Endodermal cell (in vitro differentiated cells): ENCODE data around the gene RRAD. TPM values are rescaled to one million over a fixed set of nuclear protein-coding genes. Genes with fewer than 3 reads are reported as not detected.
A peak's percentile ranks its signal among the peaks of the same experiment; 100 is the strongest.

Experiments used
- DNase-seq: peaks from one replicate; pipeline ENCODE4 v3.0.0-alpha.2; 2017
- H3K27ac ChIP-seq: 2 replicates; pipeline ENCODE4 v1.5.1; 2013; ENCODE audit warnings: mild to moderate bottlenecking, low read depth, low read length, moderate library complexity
- H3K27me3 ChIP-seq: 2 replicates; pipeline ENCODE4 v1.6.1; 2013; ENCODE audit warnings: mild to moderate bottlenecking, low read length, moderate library complexity; ENCODE audit not compliant: insufficient read depth, control insufficient read depth, poor library complexity, severe bottlenecking
- H3K36me3 ChIP-seq: 2 replicates; pipeline ENCODE4 v1.7.0; 2013; ENCODE audit warnings: mild to moderate bottlenecking, low read length, moderate library complexity; ENCODE audit not compliant: control insufficient read depth, insufficient read depth
- H3K4me1 ChIP-seq: one replicate; pipeline ENCODE4 v1.7.0; 2013; ENCODE audit warnings: low read length; ENCODE audit not compliant: control insufficient read depth, insufficient read depth
- H3K4me3 ChIP-seq: 2 replicates; pipeline ENCODE4 v1.5.1; 2013; ENCODE audit warnings: mild to moderate bottlenecking, low read length, moderate library complexity
- H3K9ac ChIP-seq: 2 replicates; pipeline ENCODE4 v1.6.1; 2013; ENCODE audit warnings: mild to moderate bottlenecking, low read length, moderate library complexity; ENCODE audit not compliant: poor library complexity, severe bottlenecking; ENCODE audit errors: extremely low read depth
- H3K9me3 ChIP-seq: 2 replicates; pipeline ENCODE4 v1.6.1; 2013; ENCODE audit warnings: mild to moderate bottlenecking, low read length, moderate library complexity; ENCODE audit not compliant: control insufficient read depth
- H3K27ac Mint-ChIP-seq: 2 replicates; pipeline ENCODE4 v1.8.0; 2020; ENCODE audit warnings: mixed read lengths
- H3K27me3 Mint-ChIP-seq: 2 replicates; pipeline ENCODE4 v1.8.0; 2021; ENCODE audit warnings: mild to moderate bottlenecking, mixed read lengths; ENCODE audit not compliant: insufficient read depth
- H3K36me3 Mint-ChIP-seq: 2 replicates; pipeline ENCODE4 v1.8.0; 2020; ENCODE audit warnings: low read depth, mixed read lengths
- H3K4me1 Mint-ChIP-seq: 2 replicates; pipeline ENCODE4 v1.8.0; 2020; ENCODE audit warnings: mixed read lengths
- H3K4me3 Mint-ChIP-seq: 2 replicates; pipeline ENCODE4 v1.8.0; 2020; ENCODE audit warnings: mild to moderate bottlenecking, moderate library complexity, mixed read lengths
- H3K9me3 Mint-ChIP-seq: 2 replicates; pipeline ENCODE4 v1.8.0; 2020; ENCODE audit warnings: mild to moderate bottlenecking, mixed read lengths
- CTCF ChIP-seq: fragments of 200-600 bp; sonication (generic); conservative IDR thresholded peaks from 2 replicates; pipeline ENCODE4 v1.5.0; 2021; ENCODE audit warnings: antibody characterized with exemption, mild to moderate bottlenecking
- WGBS, 2 experiments: methylation state at CpG; one replicate each; pipeline versions ENCODE4 v1.1.5 to v1.1.7; 2013; ENCODE audit warnings: missing lambda C conversion rate in 2 of 2, mixed read lengths in 1 of 2; ENCODE audit not compliant: insufficient coverage in 1 of 2, insufficient read length in 1 of 2; 5-methylcytosine and 5-hydroxymethylcytosine counted together
- total RNA-seq, 2 donors: library from RNA; stranded (reverse); fragmentation: NEBNext Ultra II Directional in 1 of 2; extraction: Animal tissue kit (Norgen Biotek cat#: 25700) in 1 of 2; gene quantifications; 2 replicates in 1 of 2; 3 replicates in 1 of 2; pipeline ENCODE4 v1.2.1, GENCODE V29; 2021

Gene RRAD
- total RNA-seq, 2 donors from 2014 or later: 0.55 TPM; not detected in 1

GRCh38 chr16:66885491-66885890 is 39.8 kb downstream of the RRAD start:
- Mint-ChIP-seq H3K27ac (no peak overlapping the region), H3K9me3 (no peaks in the 10 kb centered on the region), H3K27me3 (no peaks in the 10 kb centered on the region), H3K36me3 (peaks cover 28% of the 10 kb centered on the region), H3K4me3 (no peak overlapping the region), H3K4me1 (peaks cover 22% of the 10 kb centered on the region)
- no peaks in the 10 kb centered on the region for H3K9me3 ChIP-seq
- H3K9ac ChIP-seq: no peak overlapping the region
- peaks cover 21% of the 10 kb centered on the region for H3K36me3 ChIP-seq
- TF ChIP-seq CTCF: no peak
- WGBS, 2 experiments: 93 to 95% methylated on average over 11 to 12 of the region's 12 CpGs
- DNase-seq: peak; percentile 40
- no peak overlapping the region for H3K27ac ChIP-seq
- peaks cover 11% of the 10 kb centered on the region for H3K4me1 ChIP-seq
- no peaks in the 10 kb centered on the region for H3K27me3 ChIP-seq
- H3K4me3 ChIP-seq: peak overlapping the region; percentile 7

GRCh38 chr16:66882702-66883101 is 42.6 kb downstream of the RRAD start:
- 91 to 96% methylated on average over 3 of the region's 3 CpGs for WGBS, 2 experiments
- Histone ChIP-seq H3K9ac (no peak overlapping the region), H3K36me3 (peaks cover 21% of the 10 kb centered on the region), H3K27me3 (no peaks in the 10 kb centered on the region), H3K4me1 (peaks cover 11% of the 10 kb centered on the region), H3K9me3 (no peaks in the 10 kb centered on the region), H3K27ac (no peak overlapping the region), H3K4me3 (no peak overlapping the region)
- peaks cover 26% of the 10 kb centered on the region for H3K4me1 Mint-ChIP-seq
- no peak for TF ChIP-seq CTCF
- no peak overlapping the region for H3K4me3 Mint-ChIP-seq
- H3K36me3 Mint-ChIP-seq: peaks cover 20% of the 10 kb centered on the region
- peaks cover 8% of the 10 kb centered on the region for H3K27me3 Mint-ChIP-seq
- no peaks in the 10 kb centered on the region for H3K9me3 Mint-ChIP-seq
- H3K27ac Mint-ChIP-seq: no peak overlapping the region
- DNase-seq: no peak

GRCh38 chr16:66881964-66882508 is 43.3 kb downstream of the RRAD start:
- H3K27ac ChIP-seq: no peak overlapping the region
- no peaks in the 10 kb centered on the region for H3K27me3 ChIP-seq
- H3K9me3 ChIP-seq: no peaks in the 10 kb centered on the region
- 92 to 93% methylated on average over 3 to 8 of the region's 8 CpGs for WGBS, 2 experiments
- H3K9ac ChIP-seq: no peak overlapping the region
- H3K36me3 ChIP-seq: peaks cover 21% of the 10 kb centered on the region
- no peak for DNase-seq
- peaks cover 8% of the 10 kb centered on the region for H3K27me3 Mint-ChIP-seq
- peak overlapping the region; percentile 87 for H3K4me3 ChIP-seq
- no peak for TF ChIP-seq CTCF
- peaks cover 9% of the 10 kb centered on the region for H3K4me1 ChIP-seq
- H3K27ac Mint-ChIP-seq: no peak overlapping the region
- H3K4me3 Mint-ChIP-seq: peak overlapping the region; percentile 82
- H3K9me3 Mint-ChIP-seq: no peaks in the 10 kb centered on the region
- H3K4me1 Mint-ChIP-seq: peaks cover 21% of the 10 kb centered on the region
- peaks cover 18% of the 10 kb centered on the region for H3K36me3 Mint-ChIP-seq
